Measurements from ENCODE around the gene SAXO2.
"Not testable (repeated sequence)": the region's sequence is repeated elsewhere in the genome, so short reads cannot be mapped to it uniquely, and the experiment has no call there.

GRCh38 chr15:82241836-82242499, 20.6 kb upstream of the SAXO2 start:
- not testable (repeated sequence) for TF ChIP-seq BHLHE40 (IDR thresholded peaks at IDR 0.05; ENCODE audit: borderline replicate concordance in 1 of 2, low read depth in 2 of 2, low read length in 1 of 2); POLR2AphosphoS5 (IDR thresholded peaks at IDR 0.05; ENCODE audit: low read length); SP1 (IDR thresholded peaks at IDR 0.05; ENCODE audit: low read depth, low read length); NFIC (IDR thresholded peaks at IDR 0.05; ENCODE audit: low read depth, low read length); ATF3 (IDR thresholded peaks at IDR 0.05; ENCODE audit: borderline replicate concordance, extremely low read depth, low read depth, low read length); POLR2A (IDR thresholded peaks at IDR 0.05; ENCODE audit: low read depth, low read length); BCL11A (IDR thresholded peaks at IDR 0.05; ENCODE audit: low read depth, low read length); CTCF (IDR thresholded peaks at IDR 0.05 in 2 of 3, conservative IDR thresholded peaks at IDR 0.05 in 1 of 3; ENCODE audit: control insufficient read depth in 2 of 3, extremely low read depth in 1 of 3, insufficient read depth in 1 of 3, low read depth in 3 of 3, low read length in 3 of 3); RAD51 (IDR thresholded peaks at IDR 0.05); RCOR1 (conservative IDR thresholded peaks at IDR 0.05; ENCODE audit: low read depth, low read length); MLLT1 (IDR thresholded peaks at IDR 0.05); POLR2AphosphoS2 (IDR thresholded peaks at IDR 0.05; ENCODE audit: low read depth, low read length); REST (IDR thresholded peaks at IDR 0.05; ENCODE audit: low read depth, low read length)
